ENCODE results near the gene UMAD1.

UMAD1 gene

GRCh38 chr7:7907306-7907705 lies 266.8 kb downstream of the UMAD1 start:
- DNase-seq, result no peak

DNA sequence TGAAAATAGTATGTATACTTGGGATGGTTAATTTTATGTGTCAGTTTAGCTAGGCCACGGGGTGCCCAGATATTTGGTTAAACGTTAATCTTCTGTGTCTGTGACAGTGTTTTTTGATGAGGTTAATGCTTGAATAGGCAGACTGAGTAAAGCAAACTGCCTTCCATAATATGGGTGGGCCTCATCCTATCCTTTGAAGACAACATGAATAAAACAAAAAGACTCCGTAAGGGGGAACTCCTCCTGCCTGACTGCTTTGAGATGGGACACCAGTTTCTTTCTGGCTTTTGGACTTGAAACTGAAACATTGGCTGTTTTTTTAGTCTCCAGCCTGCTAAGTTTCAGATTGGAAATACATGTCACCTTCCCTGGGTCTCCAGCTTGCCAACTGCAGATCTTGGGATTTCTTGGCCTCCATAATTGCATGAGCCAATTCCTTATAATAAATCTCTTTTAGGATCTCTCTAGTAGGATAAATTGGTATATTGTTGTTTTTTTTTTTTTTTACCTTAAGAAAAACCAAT lies 268.1 kb downstream of the UMAD1 start:
- DNase-seq, result no peak

- no peak for DNase-seq
These were observed 268.8 kb downstream of the UMAD1 start for GRCh38 chr7:7909376-7909775.

- no peak for DNase-seq
These were observed 271.0 kb downstream of the UMAD1 start for GRCh38 chr7:7911369-7912123.

DNA sequence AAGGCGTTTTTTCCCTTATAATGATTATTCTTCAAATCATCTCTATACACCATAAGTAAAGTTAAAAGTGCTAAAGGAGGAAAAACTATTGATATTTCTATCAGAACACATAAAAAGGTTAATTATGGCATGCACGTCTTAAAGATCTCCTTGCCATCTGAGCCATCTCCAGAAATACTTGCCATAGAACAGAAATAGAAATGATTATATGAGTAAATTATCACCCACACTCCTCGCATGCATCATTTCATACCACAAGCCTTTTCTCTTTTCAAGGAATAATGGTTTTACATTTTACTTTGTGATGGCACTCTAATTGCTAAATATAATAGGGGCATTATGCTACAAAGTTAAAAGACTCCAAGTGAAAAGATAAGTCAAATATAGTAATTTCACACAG lies 272.4 kb downstream of the UMAD1 start:
- DNase-seq, result no peak

GRCh38 chr7:7913504-7913903 lies 273.0 kb downstream of the UMAD1 start:
- DNase-seq, result no peak

DNA sequence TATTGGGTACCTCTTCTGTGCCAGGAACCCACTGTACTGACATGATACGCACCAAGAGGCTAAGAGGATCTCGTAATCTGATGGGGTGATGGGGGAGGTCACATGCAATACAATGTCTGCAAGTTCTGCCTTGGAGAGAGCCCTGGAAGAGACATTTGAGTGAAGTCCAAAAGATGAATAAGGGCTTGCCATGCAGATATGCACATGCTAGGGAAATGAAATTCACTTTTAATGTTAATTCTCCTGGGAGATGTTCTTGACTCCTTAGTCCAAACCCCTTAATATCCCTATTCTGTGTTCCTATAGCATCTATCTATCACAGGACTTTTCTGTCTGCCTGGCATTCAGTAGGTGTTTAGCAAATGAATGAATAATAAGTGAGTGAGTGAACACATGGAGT lies 274.0 kb downstream of the UMAD1 start:
- DNase-seq, result no peak

DNA sequence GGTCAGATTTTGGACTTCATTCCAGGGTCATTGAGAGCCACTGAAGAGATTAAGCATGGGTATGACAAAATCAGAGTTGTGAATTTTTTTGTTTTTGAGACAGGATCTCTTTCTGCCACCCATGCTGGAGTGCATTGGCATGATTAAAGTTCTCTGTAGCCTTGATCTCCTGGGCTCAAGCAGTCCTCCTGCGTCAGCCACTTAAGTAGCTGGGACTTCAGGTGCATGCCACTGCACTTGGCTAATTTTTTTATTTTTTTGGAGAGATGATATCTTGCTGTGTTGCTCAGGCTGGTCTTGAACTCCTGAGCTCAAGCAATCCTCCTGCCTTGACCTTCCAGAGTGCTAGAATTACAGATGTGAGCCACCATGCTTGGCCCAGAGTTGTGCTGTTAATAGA lies 275.5 kb downstream of the UMAD1 start:
- DNase-seq, result no peak

GRCh38 chr7:7917593-7917992 lies 277.0 kb downstream of the UMAD1 start:
- DNase-seq, result no peak

DNA sequence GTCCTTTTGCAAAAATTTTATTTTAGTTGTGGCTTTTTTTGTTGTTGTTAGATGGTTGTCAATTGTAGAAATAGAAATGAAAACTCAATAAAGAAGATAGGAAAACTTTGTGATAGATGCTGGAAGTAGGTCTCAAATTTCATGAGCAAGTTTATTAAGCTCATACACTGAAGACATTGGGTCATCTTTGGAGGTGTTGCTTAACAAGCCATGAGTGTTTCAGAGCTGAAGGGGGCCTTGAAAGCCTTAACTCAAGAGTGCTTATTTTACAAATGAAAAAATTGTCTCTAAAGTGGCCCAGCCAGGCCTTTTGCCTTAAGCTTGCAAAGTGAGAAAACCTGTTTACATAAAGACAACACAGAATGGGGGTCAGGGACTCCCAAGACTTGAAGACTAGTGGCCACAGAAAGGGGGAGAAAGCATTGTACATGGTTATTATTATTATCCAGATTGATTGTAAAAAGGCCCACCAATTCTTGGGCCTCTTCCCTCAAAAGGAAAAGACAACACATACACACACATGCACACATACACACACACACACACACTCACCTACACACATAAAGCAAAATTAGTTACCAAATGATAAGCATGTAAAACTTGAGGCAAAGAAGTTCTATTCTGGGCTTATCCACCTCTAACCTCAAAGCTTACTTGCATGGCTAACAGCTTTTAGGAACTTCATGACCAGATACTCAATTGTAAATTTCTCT lies 278.3 kb downstream of the UMAD1 start:
- DNase-seq, result no peak

- no peak for DNase-seq
These were observed 278.9 kb downstream of the UMAD1 start for GRCh38 chr7:7919449-7919945.

DNA sequence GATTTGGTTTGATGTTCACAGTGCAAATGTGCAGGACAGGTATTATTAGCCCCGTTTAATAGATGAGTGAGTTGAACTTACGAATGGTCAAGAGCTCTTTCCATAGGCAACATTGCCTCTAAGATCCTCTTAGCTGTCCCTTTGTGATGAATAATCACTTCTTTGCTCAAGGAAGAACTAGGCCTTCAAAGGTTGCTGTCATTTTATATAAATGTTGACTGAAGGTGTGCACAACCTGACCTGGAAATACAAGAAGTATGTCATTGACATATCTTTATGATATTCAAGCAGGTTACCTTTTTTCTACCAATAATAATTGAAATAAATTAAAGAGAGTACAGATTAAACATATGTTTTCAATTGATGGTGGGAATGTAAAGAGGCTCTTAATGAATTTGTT lies 279.5 kb downstream of the UMAD1 start:
- no peak for DNase-seq

- DNase-seq, result no peak
These were observed 279.9 kb downstream of the UMAD1 start for GRCh38 chr7:7920481-7920880.

- DNase-seq, result no peak
These were observed 281.3 kb downstream of the UMAD1 start for GRCh38 chr7:7921830-7922229.

- DNase-seq, result no peak
These were observed 282.3 kb downstream of the UMAD1 start for GRCh38 chr7:7922684-7923385.

- DNase-seq, result no peak
These were observed 283.3 kb downstream of the UMAD1 start for GRCh38 chr7:7923818-7924217.

GRCh38 chr7:7924303-7924702 lies 283.8 kb downstream of the UMAD1 start:
- no peak for DNase-seq
